ENCODE data around the gene DDAH1. TPM values are rescaled to one million over a fixed set of nuclear protein-coding genes. Genes with fewer than 3 reads are reported as not detected.

DDAH1 gene
- total and polyA plus RNA-seq, 2 of the 8 experiments (the other 6 are each of a cell fraction or from before 2014, with no cell fraction given) = 22.8 to 54.5 TPM

DNA sequence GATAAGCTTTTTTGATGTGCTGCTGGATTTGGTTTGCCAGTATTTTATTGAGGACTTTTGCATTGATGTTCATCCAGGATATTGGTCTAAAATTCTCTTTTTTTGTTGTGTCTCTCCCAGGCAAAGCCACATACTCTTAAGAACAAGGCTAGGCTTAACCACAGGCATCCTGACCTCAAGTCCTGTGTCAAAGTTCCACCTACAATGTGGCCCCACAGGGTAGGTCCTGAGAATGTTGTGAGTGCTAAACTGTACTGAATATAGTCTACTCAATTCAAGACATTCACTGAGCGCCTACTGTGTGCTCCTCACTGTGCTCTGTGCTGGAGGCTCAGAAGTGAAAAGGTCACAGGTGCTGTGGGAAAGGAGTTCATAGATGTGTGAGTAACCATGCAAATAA is 20.6 kb downstream of the DDAH1 start:
- H2BK15ac ChIP-seq (ENCODE audit: low read length) = no peak overlapping the region
- no peak overlapping the region for H2BK120ac ChIP-seq (replicated peaks; ENCODE audit: low read depth, low read length)
- no peak for FAIRE-seq
- CTCF ChIA-PET (ENCODE audit: partially characterized antibody) = no interaction called here
- H3K18ac ChIP-seq (ENCODE audit: extremely low read depth, low read length) = no peak overlapping the region
- H3K9ac ChIP-seq (replicated peaks in 1 of 4; ENCODE audit: extremely low read depth in 1 of 4, low read depth in 3 of 4, low read length in 3 of 4) = no peak overlapping the region
- H3K4ac ChIP-seq (replicated peaks; ENCODE audit: insufficient read length, low read depth, low read length) = no peak overlapping the region
- H2AFZ ChIP-seq (ENCODE audit: low read length) = no peak overlapping the region
- H3K56ac ChIP-seq (replicated peaks; ENCODE audit: insufficient read length, low read depth, low read length) = no peak overlapping the region
- no peak overlapping the region for H3K23ac ChIP-seq (ENCODE audit: insufficient read length)
- no peaks in the 10 kb centered on the region for H3K36me3 ChIP-seq (ENCODE audit: control insufficient read depth in 2 of 4, insufficient read depth in 4 of 4, low read length in 3 of 4)
- no peaks in the 10 kb centered on the region for H3K23me2 ChIP-seq (ENCODE audit: low read depth, low read length)
- H2BK5ac ChIP-seq (ENCODE audit: low read depth, low read length) = no peak overlapping the region
- H3K27me3 ChIP-seq (replicated peaks in 1 of 4; ENCODE audit: control insufficient read depth in 3 of 4, extremely low read depth in 1 of 4, insufficient read depth in 3 of 4, low read length in 3 of 4) = no peaks in the 10 kb centered on the region
- no peak overlapping the region for H2BK20ac ChIP-seq (ENCODE audit: low read length)
- DNase-seq (ENCODE audit: low read depth in 1 of 2, low spot score in 2 of 2) = no peak
- no peaks in the 10 kb centered on the region for H4K20me1 ChIP-seq (replicated peaks in 1 of 2; ENCODE audit: control insufficient read depth in 1 of 2, insufficient read depth in 2 of 2, low read length in 2 of 2)
- peaks cover 0 to 11% (median 6%) of the 10 kb centered on the region in 4 experiments; a peak in 4 of 7 replicates for H3K4me1 ChIP-seq (replicated peaks in 1 of 4; ENCODE audit: control insufficient read depth in 3 of 4, insufficient read depth in 4 of 4, low read length in 3 of 4)
- H3K14ac ChIP-seq (ENCODE audit: insufficient read length) = no peak overlapping the region
- no peaks in the 10 kb centered on the region for H3K9me3 ChIP-seq (ENCODE audit: insufficient read depth in 2 of 2, low read depth in 1 of 2, low read length in 1 of 2)
- POLR2A ChIA-PET (ENCODE audit: partially characterized antibody) = no interaction called here
- no peak overlapping the region for H4K5ac ChIP-seq (ENCODE audit: insufficient read length, low read depth, low read length)
- H3K79me2 ChIP-seq (ENCODE audit: control insufficient read depth in 1 of 2, insufficient read depth in 2 of 2, low read length in 2 of 2) = no peaks in the 10 kb centered on the region
- no peak for TF ChIP-seq ATF2 (IDR thresholded peaks at IDR 0.05; ENCODE audit: low read length)
- no peak for TF ChIP-seq EZH2 (IDR thresholded peaks at IDR 0.05; ENCODE audit: low read depth, low read length, severe bottlenecking)
- no peak for TF ChIP-seq CREB1 (IDR thresholded peaks at IDR 0.05)
- TF ChIP-seq ZNF274 (IDR thresholded peaks at IDR 0.05; ENCODE audit: borderline replicate concordance, extremely low read depth, low read length) = no peak
- TF ChIP-seq EP300 (IDR thresholded peaks at IDR 0.05; ENCODE audit: borderline replicate concordance in 1 of 2, low read depth in 2 of 2, low read length in 2 of 2) = no peak
- no peak for TF ChIP-seq CHD2 (IDR thresholded peaks at IDR 0.05; ENCODE audit: low read length)
- no peak for TF ChIP-seq EGR1 (IDR thresholded peaks at IDR 0.05; ENCODE audit: borderline replicate concordance, low read depth, low read length)
- no peak for TF ChIP-seq BRCA1 (IDR thresholded peaks at IDR 0.05; ENCODE audit: low read depth, low read length)
- TF ChIP-seq, protein P1, sequence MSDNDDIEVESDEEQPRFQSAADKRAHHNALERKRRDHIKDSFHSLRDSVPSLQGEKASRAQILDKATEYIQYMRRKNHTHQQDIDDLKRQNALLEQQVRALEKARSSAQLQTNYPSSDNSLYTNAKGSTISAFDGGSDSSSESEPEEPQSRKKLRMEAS (IDR thresholded peaks at IDR 0.05) = no peak
- TF ChIP-seq BACH1 (IDR thresholded peaks at IDR 0.05; ENCODE audit: low read length) = no peak
- TF ChIP-seq SP1 (IDR thresholded peaks at IDR 0.05; ENCODE audit: low read depth, low read length) = no peak
- TF ChIP-seq RFX5 (IDR thresholded peaks at IDR 0.05; ENCODE audit: borderline replicate concordance, low read depth, low read length) = no peak
- TF ChIP-seq HDAC2 (IDR thresholded peaks at IDR 0.05; ENCODE audit: borderline replicate concordance in 1 of 2, low read depth in 2 of 2, low read length in 2 of 2) = no peak
- no peak overlapping the region for H3K4me3 ChIP-seq (ENCODE audit: extremely low read depth in 1 of 4, insufficient read depth in 2 of 4, low read depth in 3 of 4, low read length in 4 of 4)
- no peak overlapping the region for H2BK12ac ChIP-seq (ENCODE audit: low read depth, low read length)
- peaks cover 2% of the 10 kb centered on the region; the same call in 1 of the 2 replicates for H3K79me1 ChIP-seq (ENCODE audit: low read depth, low read length)
- H2AK5ac ChIP-seq (ENCODE audit: low read depth, low read length) = no peak overlapping the region
- WGBS, 2 experiments (ENCODE audit: extremely low coverage in 1 of 2, insufficient coverage in 1 of 2, insufficient read length in 1 of 2, insufficient replicate concordance in 2 of 2, low coverage in 1 of 2, low lambda C conversion rate in 2 of 2, missing lambda C conversion rate in 1 of 2) = 95% methylated on average over 1 of the region's 1 CpG; no CpG with 5 or more reads in 1 of the 2 experiments
- H3K27ac ChIP-seq (ENCODE audit: low read depth, low read length) = no peak overlapping the region
- H3K4me2 ChIP-seq (ENCODE audit: insufficient read depth in 1 of 2, low read depth in 2 of 2, low read length in 2 of 2) = no peak overlapping the region
- H4K8ac ChIP-seq (ENCODE audit: extremely low read depth, insufficient read depth, low read length) = no peak overlapping the region
- no peak overlapping the region for H4K91ac ChIP-seq (replicated peaks; ENCODE audit: insufficient read length, low read length)
